Measurements from ENCODE around the gene EXOC2.
"Not testable (repeated sequence)": the region's sequence is repeated elsewhere in the genome, so short reads cannot be mapped to it uniquely, and the experiment has no call there.

The EXOC2 gene

DNA sequence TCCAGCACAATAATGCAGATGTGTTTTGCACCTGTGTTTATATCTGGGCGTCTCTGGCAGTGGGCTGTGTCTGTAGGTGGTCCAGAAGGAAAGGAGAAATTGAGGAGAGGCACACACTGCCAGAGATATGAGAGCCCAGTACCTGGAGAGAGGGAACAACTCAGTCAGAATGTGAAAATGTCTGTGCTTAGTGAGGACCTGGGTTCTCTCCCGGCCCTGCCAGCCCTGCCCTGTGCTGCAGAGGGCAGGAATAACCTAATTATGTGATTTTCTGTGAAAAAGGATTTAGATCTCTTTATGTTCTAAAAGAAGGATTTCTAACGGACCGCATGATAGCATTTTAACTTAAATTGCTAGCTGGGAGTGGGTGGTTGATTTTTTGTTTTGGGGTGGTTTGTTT lies 8.3 kb upstream of the EXOC2 start:
- no peak overlapping the region for H2BK12ac ChIP-seq (ENCODE audit: low read length in 2 of 2)
- DNase-seq = no peak
- H3K4me1 ChIP-seq (ENCODE audit: control insufficient read depth, insufficient read depth, low read depth, low read length) = peaks cover 2% of the 10 kb centered on the region
- no peak overlapping the region for H3K4ac ChIP-seq (ENCODE audit: low read depth in 1 of 2, low read length in 2 of 2)
- H3K9me3 ChIP-seq (ENCODE audit: control insufficient read depth, low read length) = no peaks in the 10 kb centered on the region
- no peak overlapping the region for H3K4me2 ChIP-seq (ENCODE audit: low read length, poor library complexity, severe bottlenecking)
- H3K9ac ChIP-seq (ENCODE audit: low read length) = no peak overlapping the region
- no peak overlapping the region for H3K27ac ChIP-seq (ENCODE audit: low read length, poor library complexity, severe bottlenecking)
- H3K4me3 ChIP-seq (ENCODE audit: insufficient read depth in 1 of 2, low read depth in 1 of 2, low read length in 2 of 2) = no peak overlapping the region
- H2AK5ac ChIP-seq (ENCODE audit: low read length, severe bottlenecking) = no peak overlapping the region
- no peak overlapping the region for H2BK5ac ChIP-seq (ENCODE audit: low read depth, low read length, poor library complexity, severe bottlenecking)
- no peaks in the 10 kb centered on the region for H3K36me3 ChIP-seq (ENCODE audit: control insufficient read depth in 1 of 2, insufficient read depth in 2 of 2, low read depth in 1 of 2, low read length in 2 of 2)
- H2BK15ac ChIP-seq (ENCODE audit: low read depth, poor library complexity, severe bottlenecking) = no peak overlapping the region
- H3K18ac ChIP-seq (ENCODE audit: low read depth in 1 of 2, low read length in 2 of 2) = no peak overlapping the region
- H3K23ac ChIP-seq (ENCODE audit: low read length in 2 of 2) = no peak overlapping the region
- H3K14ac ChIP-seq (ENCODE audit: low read length in 2 of 2) = no peak overlapping the region
- H4K8ac ChIP-seq (ENCODE audit: low read length) = no peak overlapping the region
- no peak overlapping the region for H2BK120ac ChIP-seq (ENCODE audit: low read depth, low read length)
- WGBS = 80% methylated on average over 4 of the region's 4 CpGs
- H4K91ac ChIP-seq (ENCODE audit: low read length) = no peak overlapping the region
- no peak overlapping the region for H2AFZ ChIP-seq (ENCODE audit: low read depth, low read length)
- peaks cover 0 to 3% of the 10 kb centered on the region in 2 experiments for H3K27me3 ChIP-seq (ENCODE audit: control insufficient read depth in 1 of 2, insufficient read depth in 1 of 2, low read length in 2 of 2)
- no peaks in the 10 kb centered on the region for H3K79me1 ChIP-seq (replicated peaks; ENCODE audit: low read length, poor library complexity, severe bottlenecking)

DNA sequence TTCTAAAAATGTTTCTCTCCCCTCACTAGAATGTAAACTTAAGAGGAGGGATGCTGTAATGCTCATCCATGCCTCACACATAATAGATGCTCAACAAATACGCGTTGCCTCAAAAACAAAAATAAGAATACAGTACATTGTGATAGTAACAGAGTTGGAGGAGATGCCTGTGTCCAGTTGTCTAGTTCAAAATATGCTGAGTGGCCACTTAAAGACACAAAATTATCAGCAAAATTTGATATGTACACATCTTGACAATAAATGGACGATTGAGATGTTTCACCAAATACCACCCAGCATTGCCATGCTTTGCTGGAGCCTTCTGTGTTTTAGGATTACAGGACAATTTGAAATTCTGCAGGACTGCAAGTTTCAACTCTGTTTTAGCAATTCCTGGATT lies 7.6 kb upstream of the EXOC2 start:
- H3K14ac ChIP-seq (ENCODE audit: low read length in 2 of 2) = no peak overlapping the region
- no peaks in the 10 kb centered on the region for H3K79me1 ChIP-seq (replicated peaks; ENCODE audit: low read length, poor library complexity, severe bottlenecking)
- H2BK120ac ChIP-seq (ENCODE audit: low read depth, low read length) = no peak overlapping the region
- no peak overlapping the region for H2AFZ ChIP-seq (ENCODE audit: low read depth, low read length)
- no peaks in the 10 kb centered on the region for H3K36me3 ChIP-seq (ENCODE audit: control insufficient read depth in 1 of 2, insufficient read depth in 2 of 2, low read depth in 1 of 2, low read length in 2 of 2)
- H3K18ac ChIP-seq (ENCODE audit: low read depth in 1 of 2, low read length in 2 of 2) = no peak overlapping the region
- no peak overlapping the region for H3K4me2 ChIP-seq (ENCODE audit: low read length, poor library complexity, severe bottlenecking)
- H2BK12ac ChIP-seq (ENCODE audit: low read length in 2 of 2) = no peak overlapping the region
- no peaks in the 10 kb centered on the region for H3K9me3 ChIP-seq (ENCODE audit: control insufficient read depth, low read length)
- H3K23ac ChIP-seq (ENCODE audit: low read length in 2 of 2) = no peak overlapping the region
- H3K27me3 ChIP-seq (ENCODE audit: control insufficient read depth in 1 of 2, insufficient read depth in 1 of 2, low read length in 2 of 2) = peaks cover 0 to 3% of the 10 kb centered on the region in 2 experiments
- no peak overlapping the region for H3K9ac ChIP-seq (ENCODE audit: low read length)
- no peak overlapping the region for H2BK15ac ChIP-seq (ENCODE audit: low read depth, poor library complexity, severe bottlenecking)
- no peak overlapping the region for H3K4me3 ChIP-seq (ENCODE audit: insufficient read depth in 1 of 2, low read depth in 1 of 2, low read length in 2 of 2)
- H3K4ac ChIP-seq (ENCODE audit: low read depth in 1 of 2, low read length in 2 of 2) = no peak overlapping the region
- no peak overlapping the region for H4K91ac ChIP-seq (ENCODE audit: low read length)
- H4K8ac ChIP-seq (ENCODE audit: low read length) = no peak overlapping the region
- no peak overlapping the region for H2BK5ac ChIP-seq (ENCODE audit: low read depth, low read length, poor library complexity, severe bottlenecking)
- 100% methylated on average over 1 of the region's 3 CpGs for WGBS
- H3K4me1 ChIP-seq (ENCODE audit: control insufficient read depth, insufficient read depth, low read depth, low read length) = peaks cover 2% of the 10 kb centered on the region
- no peak overlapping the region for H2AK5ac ChIP-seq (ENCODE audit: low read length, severe bottlenecking)
- no peak overlapping the region for H3K27ac ChIP-seq (ENCODE audit: low read length, poor library complexity, severe bottlenecking)
- DNase-seq = no peak

DNA sequence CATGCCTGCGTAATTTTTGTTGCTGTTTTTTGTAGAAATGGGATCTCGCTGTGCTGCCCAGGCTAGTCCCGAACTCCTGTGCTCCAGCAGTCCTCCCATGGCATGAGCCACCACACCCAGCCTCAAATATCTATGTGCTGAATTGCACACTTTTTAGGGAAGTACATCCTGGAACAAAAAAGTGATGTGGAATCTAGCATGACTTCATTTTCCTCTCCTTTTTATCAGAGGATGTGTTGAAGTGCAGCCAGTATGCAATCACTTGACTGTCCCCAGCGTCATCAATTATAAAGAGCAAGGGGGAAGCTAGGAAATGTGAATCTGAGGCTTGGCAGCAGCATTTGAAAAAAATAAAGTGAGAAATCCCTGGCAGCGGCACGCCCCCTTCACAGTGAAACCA lies 6.4 kb upstream of the EXOC2 start:
- no peaks in the 10 kb centered on the region for H3K79me1 ChIP-seq (replicated peaks; ENCODE audit: low read length, poor library complexity, severe bottlenecking)
- no peak overlapping the region for H2AFZ ChIP-seq (ENCODE audit: low read depth, low read length)
- no peak overlapping the region for H2AK5ac ChIP-seq (ENCODE audit: low read length, severe bottlenecking)
- no peak overlapping the region for H2BK120ac ChIP-seq (ENCODE audit: low read depth, low read length)
- DNase-seq = no peak
- H4K8ac ChIP-seq (ENCODE audit: low read length) = no peak overlapping the region
- no peaks in the 10 kb centered on the region for H3K36me3 ChIP-seq (ENCODE audit: control insufficient read depth in 1 of 2, insufficient read depth in 2 of 2, low read depth in 1 of 2, low read length in 2 of 2)
- no peak overlapping the region for H3K4me3 ChIP-seq (ENCODE audit: insufficient read depth in 1 of 2, low read depth in 1 of 2, low read length in 2 of 2)
- 76% methylated on average over 6 of the region's 6 CpGs for WGBS
- no peak overlapping the region for H3K4me2 ChIP-seq (ENCODE audit: low read length, poor library complexity, severe bottlenecking)
- H3K27ac ChIP-seq (ENCODE audit: low read length, poor library complexity, severe bottlenecking) = no peak overlapping the region
- no peak overlapping the region for H3K4ac ChIP-seq (ENCODE audit: low read depth in 1 of 2, low read length in 2 of 2)
- H2BK5ac ChIP-seq (ENCODE audit: low read depth, low read length, poor library complexity, severe bottlenecking) = no peak overlapping the region
- peaks cover 2% of the 10 kb centered on the region for H3K4me1 ChIP-seq (ENCODE audit: control insufficient read depth, insufficient read depth, low read depth, low read length)
- H2BK12ac ChIP-seq (ENCODE audit: low read length in 2 of 2) = no peak overlapping the region
- no peak overlapping the region for H3K14ac ChIP-seq (ENCODE audit: low read length in 2 of 2)
- H3K9ac ChIP-seq (ENCODE audit: low read length) = no peak overlapping the region
- H3K18ac ChIP-seq (ENCODE audit: low read depth in 1 of 2, low read length in 2 of 2) = no peak overlapping the region
- no peak overlapping the region for H4K91ac ChIP-seq (ENCODE audit: low read length)
- H3K23ac ChIP-seq (ENCODE audit: low read length in 2 of 2) = no peak overlapping the region
- H3K27me3 ChIP-seq (ENCODE audit: control insufficient read depth in 1 of 2, insufficient read depth in 1 of 2, low read length in 2 of 2) = peaks cover 0 to 3% of the 10 kb centered on the region in 2 experiments
- H3K9me3 ChIP-seq (ENCODE audit: control insufficient read depth, low read length) = no peaks in the 10 kb centered on the region
- no peak overlapping the region for H2BK15ac ChIP-seq (ENCODE audit: low read depth, poor library complexity, severe bottlenecking)

DNA sequence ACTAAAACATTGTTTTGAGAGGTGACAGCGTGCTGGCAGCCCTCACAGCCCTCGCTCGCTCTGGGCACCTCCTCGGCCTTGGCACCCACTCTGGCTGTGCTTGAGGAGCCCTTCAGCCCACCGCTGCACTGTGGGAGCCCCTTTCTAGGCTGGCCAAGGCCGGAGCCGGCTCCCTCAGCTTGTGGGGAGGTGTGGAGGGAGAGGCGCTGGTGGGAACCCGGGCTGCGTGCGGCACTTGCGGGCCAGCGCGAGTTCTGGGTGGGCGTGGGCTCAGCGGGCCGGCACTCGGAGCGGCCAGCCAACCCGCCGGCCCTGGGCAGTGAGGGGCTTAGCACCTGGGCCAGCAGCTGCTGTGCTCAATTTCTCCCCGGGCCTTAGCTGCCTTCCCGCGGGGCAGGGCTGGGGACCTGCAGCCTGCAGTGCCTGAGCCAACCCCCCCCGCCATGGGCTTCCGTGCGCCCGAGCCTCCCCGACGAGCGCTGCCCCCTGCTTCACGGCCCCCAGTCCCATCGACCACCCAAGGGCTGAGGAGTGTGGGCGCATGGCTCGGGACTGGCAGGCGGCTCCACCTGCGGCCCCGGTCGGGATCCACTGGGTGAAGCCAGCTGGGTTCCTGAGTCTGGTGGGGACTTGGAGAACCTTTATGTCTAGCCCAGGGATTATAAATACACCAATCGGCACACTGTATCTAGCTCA lies 1.6 kb upstream of the EXOC2 start:
- not testable (repeated sequence) for H3K36me3 ChIP-seq (ENCODE audit: control insufficient read depth in 1 of 2, insufficient read depth in 2 of 2, low read depth in 1 of 2, low read length in 2 of 2); H3K14ac ChIP-seq (ENCODE audit: low read length in 2 of 2); DNase-seq; H2BK12ac ChIP-seq (ENCODE audit: low read length in 2 of 2); H3K18ac ChIP-seq (ENCODE audit: low read depth in 1 of 2, low read length in 2 of 2); H2BK5ac ChIP-seq (ENCODE audit: low read depth, low read length, poor library complexity, severe bottlenecking); H3K4me1 ChIP-seq (ENCODE audit: control insufficient read depth, insufficient read depth, low read depth, low read length); H2BK15ac ChIP-seq (ENCODE audit: low read depth, poor library complexity, severe bottlenecking); H3K9ac ChIP-seq (ENCODE audit: low read length); H4K8ac ChIP-seq (ENCODE audit: low read length); H3K4me3 ChIP-seq (ENCODE audit: insufficient read depth in 1 of 2, low read depth in 1 of 2, low read length in 2 of 2); H3K9me3 ChIP-seq (ENCODE audit: control insufficient read depth, low read length); H3K27me3 ChIP-seq (ENCODE audit: control insufficient read depth in 1 of 2, insufficient read depth in 1 of 2, low read length in 2 of 2); H2BK120ac ChIP-seq (ENCODE audit: low read depth, low read length); H3K4me2 ChIP-seq (ENCODE audit: low read length, poor library complexity, severe bottlenecking); H3K23ac ChIP-seq (ENCODE audit: low read length in 2 of 2); H2AK5ac ChIP-seq (ENCODE audit: low read length, severe bottlenecking); H3K4ac ChIP-seq (ENCODE audit: low read depth in 1 of 2, low read length in 2 of 2); H2AFZ ChIP-seq (ENCODE audit: low read depth, low read length); H4K91ac ChIP-seq (ENCODE audit: low read length); H3K27ac ChIP-seq (ENCODE audit: low read length, poor library complexity, severe bottlenecking)
- WGBS = 98% methylated on average over 39 of the region's 40 CpGs
- H3K79me1 ChIP-seq (replicated peaks; ENCODE audit: low read length, poor library complexity, severe bottlenecking) = peaks cover 15% of the 10 kb centered on the region

Data from mesenchymal stem cell (in vitro differentiated cells and primary cell).